Embryonic facial prominence (tissue), 1 donor: ENCODE measurements around the gene ETV4.
"Not testable (repeated sequence)": the region's sequence is repeated elsewhere in the genome, so short reads cannot be mapped to it uniquely, and the experiment has no call there.

ENCODE experiments used
- DNase-seq: peaks from one replicate; pipeline ENCODE4 v3.0.0-alpha.2; 2016; ENCODE audit errors: extremely low spot score

ETV4 gene

DNA sequence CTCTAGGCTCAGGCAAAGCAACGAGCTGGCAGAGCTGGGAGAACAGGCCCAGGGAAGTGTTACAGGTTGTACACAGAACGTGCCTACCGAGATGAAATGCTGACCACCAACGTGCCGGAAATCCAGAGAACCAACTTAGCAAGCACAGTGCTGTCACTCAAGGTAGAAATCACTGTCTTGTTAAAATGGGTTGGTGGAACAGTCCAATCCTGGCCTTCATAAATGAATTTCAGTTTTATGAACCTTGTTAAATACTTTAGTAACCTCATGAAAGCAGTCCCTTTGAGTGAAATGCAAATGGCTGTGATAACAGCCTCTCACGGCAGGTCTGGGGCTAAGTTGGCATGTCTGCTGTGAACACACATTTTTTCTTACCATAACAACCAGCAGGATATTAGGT, 29.0 kb downstream of the ETV4 start:
- no peak for DNase-seq

DNA sequence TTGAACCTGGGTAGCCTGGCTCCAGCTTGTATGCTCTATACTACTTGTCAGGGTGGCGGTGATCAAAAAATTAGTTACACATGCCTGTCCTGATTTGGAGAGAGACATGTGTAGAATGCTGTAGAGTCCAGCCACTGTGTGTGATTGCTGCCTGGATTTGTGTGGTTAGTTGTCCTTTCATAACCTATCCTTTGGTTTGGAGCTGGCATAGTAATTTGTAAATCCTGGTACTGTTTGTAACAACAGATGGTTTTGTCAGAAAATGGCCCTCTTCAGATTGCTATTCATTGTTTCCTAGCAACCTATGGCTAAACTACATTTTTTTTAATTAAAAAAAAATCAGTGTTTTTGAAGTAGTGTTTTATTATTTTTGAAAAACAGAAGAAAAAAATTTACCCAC, 30.5 kb downstream of the ETV4 start:
- DNase-seq, result no peak

DNA sequence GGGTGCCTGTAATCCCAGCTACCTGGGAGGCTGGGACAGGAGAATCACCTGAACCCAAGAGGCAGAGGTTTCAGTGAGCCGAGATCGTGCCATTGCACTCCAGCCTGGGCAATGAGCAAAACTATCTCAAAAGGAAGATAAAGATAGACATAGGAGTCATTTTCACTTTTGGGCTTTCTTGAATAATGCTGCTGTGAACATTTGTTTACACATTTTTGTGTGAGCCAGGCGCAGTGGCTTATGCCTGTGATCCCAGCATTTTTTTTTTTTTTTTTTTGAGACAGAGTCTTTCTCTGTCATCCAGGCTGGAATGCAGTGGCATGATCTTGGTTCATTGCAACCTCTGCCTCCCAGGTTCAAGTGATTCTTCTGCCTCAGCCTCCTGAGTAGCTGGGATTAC, 34.9 kb downstream of the ETV4 start:
- DNase-seq, result not testable (repeated sequence)

DNA sequence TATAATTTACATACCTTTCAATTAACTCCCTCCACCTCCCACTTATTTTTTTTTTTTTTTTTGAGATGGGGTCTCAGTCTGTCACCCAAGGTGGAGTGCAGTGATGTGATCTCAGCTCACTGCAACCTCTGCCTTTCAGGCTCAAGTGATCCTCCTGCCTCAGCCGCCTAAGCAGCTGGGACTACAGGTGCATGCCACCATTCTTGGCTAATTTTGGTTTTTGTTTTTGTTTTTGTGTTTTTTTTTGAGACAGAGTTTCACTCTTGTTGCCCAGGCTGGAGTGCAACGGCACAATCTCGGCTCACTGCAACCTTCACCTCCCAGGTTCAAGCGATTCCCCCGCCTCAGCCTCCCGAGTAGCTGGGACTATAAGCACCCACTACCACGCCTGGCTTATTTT, 36.7 kb downstream of the ETV4 start:
- DNase-seq, result not testable (repeated sequence)

DNA sequence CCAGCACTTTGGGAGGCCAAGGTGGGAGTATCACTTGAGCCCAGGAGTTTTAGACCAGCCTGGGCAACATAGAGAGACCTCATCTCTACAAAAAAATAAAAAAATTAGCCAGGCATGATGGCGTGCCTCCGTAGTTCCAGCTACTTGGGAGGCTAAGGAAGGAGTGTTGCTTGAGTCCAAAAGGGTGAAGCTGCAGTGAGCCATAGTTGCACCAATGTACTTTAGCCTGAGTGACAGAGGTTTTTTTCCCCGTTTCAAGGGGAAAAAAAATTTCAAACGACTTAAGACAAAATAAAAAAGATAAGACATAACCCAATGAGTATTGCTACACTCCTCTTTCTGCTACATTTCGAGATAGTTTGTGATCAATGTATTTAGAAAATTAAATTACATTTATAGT, 55.5 kb downstream of the ETV4 start:
- no peak for DNase-seq

DNA sequence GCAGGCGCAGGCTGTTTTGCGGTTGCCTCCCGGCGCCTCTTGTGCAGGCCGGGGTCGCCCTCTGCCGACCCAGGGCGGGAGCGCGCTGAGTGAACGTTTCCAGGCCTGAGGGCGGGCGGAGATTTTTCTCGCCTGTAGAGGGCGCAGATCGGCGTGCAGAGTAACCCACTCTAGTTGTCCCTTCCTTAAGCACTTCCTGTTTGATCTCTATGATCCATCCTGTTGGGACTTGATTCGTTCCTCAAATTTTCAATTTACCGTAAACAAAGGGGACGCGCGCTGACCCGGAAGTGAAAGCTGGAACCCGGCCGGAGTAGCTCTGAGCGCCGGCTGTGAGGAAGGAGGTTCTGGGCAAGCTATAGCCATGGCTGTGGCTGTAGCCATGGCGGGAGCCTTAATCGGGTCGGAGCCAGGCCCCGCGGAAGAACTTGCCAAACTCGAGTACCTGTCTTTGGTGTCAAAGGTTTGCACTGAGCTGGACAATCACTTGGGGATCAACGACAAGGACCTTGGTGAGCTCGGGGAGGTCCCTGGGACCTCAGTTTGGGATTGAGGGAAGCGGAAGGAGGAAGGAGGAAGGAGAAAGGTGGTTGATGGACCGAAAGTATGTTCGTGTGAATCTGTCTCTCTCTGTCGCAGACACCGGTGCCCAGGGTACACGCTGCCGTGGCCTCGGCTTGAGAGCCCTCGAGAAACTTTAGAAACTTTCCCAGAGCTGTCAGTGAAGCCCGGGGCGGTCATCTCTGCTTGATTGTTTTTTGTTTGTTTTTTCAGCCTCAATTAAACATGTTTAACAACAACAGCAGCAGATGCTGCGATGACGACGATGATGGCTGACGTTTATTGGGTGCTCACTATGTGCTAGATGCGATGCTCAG, 62.2 kb downstream of the ETV4 start, which contains the start of gene DHX8:
Gene DHX8 (plus strand): TSS at position 302 of the 878 bp plus-strand sequence. CDS start 63 bp downstream, at position 365.
- DNase-seq, result peak; percentile 100

DNA sequence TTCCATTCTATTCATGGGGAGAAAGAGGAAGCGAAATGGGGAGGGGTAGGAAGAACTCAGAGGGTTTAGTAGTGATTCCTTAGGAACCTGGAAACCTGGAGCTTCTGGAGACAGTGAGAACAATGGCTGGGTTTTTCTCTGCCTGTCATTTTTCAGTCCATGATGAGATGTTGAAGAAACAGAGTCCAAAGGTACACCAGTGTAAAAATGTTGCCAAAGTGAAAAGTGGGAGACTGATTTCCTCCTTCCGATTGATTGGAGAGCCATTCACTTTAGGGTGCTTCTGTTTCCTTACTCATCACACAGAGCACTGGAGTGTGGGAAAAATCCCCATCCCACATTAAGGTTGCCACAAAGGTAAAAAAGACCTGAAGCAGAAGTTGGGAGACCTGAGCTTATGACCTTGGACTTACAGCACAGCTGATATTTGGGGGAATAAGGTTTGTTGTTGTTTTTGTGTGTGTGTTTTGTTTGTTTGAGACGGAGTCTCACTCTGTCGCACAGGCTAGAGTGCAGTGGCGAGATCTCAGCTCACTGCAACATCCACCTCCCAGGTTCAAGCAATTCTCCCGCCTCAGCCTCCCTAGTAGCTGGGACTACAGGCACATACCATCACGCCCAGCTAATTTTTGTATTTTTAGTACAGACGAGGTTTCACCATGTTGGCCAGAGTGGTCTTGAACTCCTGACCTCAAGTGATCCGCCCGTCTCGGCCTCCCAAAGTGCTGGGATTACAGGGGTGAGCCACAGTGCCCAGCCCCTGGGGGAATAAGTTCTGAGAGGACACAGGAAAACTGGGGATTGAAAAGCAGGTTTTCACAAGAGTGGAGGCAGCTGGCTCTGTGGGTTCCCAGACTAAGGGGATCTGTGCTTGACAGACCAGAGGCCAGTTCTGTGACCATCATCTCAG, 63.8 kb downstream of the ETV4 start:
- DNase-seq, result no peak

DNA sequence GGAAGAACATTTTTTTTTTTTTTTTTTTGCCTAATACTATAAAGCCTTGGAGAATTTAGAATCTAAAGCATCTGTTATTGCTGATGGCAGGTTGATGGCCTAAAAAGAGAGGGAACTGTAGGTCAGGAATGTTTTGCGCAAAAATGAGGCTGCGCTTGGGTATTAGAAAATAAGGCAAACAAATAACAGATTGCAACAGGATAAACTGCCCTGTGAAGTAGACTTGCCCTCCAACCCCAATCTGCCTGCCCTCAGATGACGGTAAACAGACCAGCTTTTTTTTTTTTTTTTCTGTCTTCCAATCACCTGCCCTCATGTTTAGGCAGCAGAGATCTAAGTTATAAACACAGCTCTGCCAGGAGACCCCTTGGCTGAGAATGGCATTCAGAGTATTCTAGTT, 66.2 kb downstream of the ETV4 start:
- no peak for DNase-seq
